Activated T-helper 1 cell treated with Interleukin-2 at 50 U/mL for 16 hours (primary cell): Measurements from ENCODE around the gene NDUFS1.
"Not testable (repeated sequence)": the region's sequence is repeated elsewhere in the genome, so short reads cannot be mapped to it uniquely, and the experiment has no call there.

Experiments
- DNase-seq: peaks from one replicate; pipeline ENCODE4 v3.0.0-alpha.2; 2020; ENCODE audit warnings: low read depth

The NDUFS1 gene

GRCh38 chr2:206162401-206162800, 3.2 kb upstream of the NDUFS1 start:
- not testable (repeated sequence) for DNase-seq

GRCh38 chr2:206160807-206161179, 1.5 kb upstream of the NDUFS1 start:
- no peak for DNase-seq

- DNase-seq = no peak
Measured at GRCh38 chr2:206160125-206160806, 1.0 kb upstream of the NDUFS1 start.

- DNase-seq = no peak
Measured at GRCh38 chr2:206158563-206159345, 490 bp downstream of the NDUFS1 start.

GRCh38 chr2:206157014-206157413, 2.2 kb downstream of the NDUFS1 start:
- DNase-seq = not testable (repeated sequence)

- no peak for DNase-seq
Measured at GRCh38 chr2:206154197-206154596, 5.0 kb downstream of the NDUFS1 start.

- DNase-seq = no peak
Measured at GRCh38 chr2:206150631-206151030, 8.6 kb downstream of the NDUFS1 start.

GRCh38 chr2:206150168-206150567, 9.1 kb downstream of the NDUFS1 start:
- DNase-seq = no peak

GRCh38 chr2:206149330-206149729, 9.9 kb downstream of the NDUFS1 start:
- DNase-seq = no peak

- DNase-seq = no peak
Measured at GRCh38 chr2:206145665-206146064, 13.6 kb downstream of the NDUFS1 start.

- no peak for DNase-seq
Measured at GRCh38 chr2:206144383-206144782, 14.9 kb downstream of the NDUFS1 start.

- no peak for DNase-seq
Measured at GRCh38 chr2:206143451-206143850, 15.8 kb downstream of the NDUFS1 start.

- DNase-seq = no peak
Measured at GRCh38 chr2:206127656-206128055, 31.6 kb downstream of the NDUFS1 start.

- no peak for DNase-seq
Measured at GRCh38 chr2:206125901-206126300, 33.3 kb downstream of the NDUFS1 start.

- not testable (repeated sequence) for DNase-seq
Measured at GRCh38 chr2:206122569-206122968, 36.7 kb downstream of the NDUFS1 start.

GRCh38 chr2:206116278-206116677, 43.0 kb downstream of the NDUFS1 start:
- no peak for DNase-seq

- no peak for DNase-seq
Measured at GRCh38 chr2:206115026-206115578, 44.1 kb downstream of the NDUFS1 start.

- DNase-seq = no peak
Measured at GRCh38 chr2:206112846-206113547, 46.2 kb downstream of the NDUFS1 start.

GRCh38 chr2:206112108-206112507, 47.1 kb downstream of the NDUFS1 start:
- no peak for DNase-seq

- DNase-seq = no peak
Measured at GRCh38 chr2:206108713-206109112, 50.5 kb downstream of the NDUFS1 start.

GRCh38 chr2:206105541-206105940, 53.7 kb downstream of the NDUFS1 start:
- no peak for DNase-seq

GRCh38 chr2:206105038-206105437, 54.2 kb downstream of the NDUFS1 start:
- no peak for DNase-seq

- not testable (repeated sequence) for DNase-seq
Measured at GRCh38 chr2:206098872-206099271, 60.4 kb downstream of the NDUFS1 start.
